DND-41 (cell line): Measurements from ENCODE around the gene MRLN.
"Not testable (repeated sequence)": the region's sequence is repeated elsewhere in the genome, so short reads cannot be mapped to it uniquely, and the experiment has no call there.

Source experiments
- ATAC-seq: fragments of 200-7000 bp; cut with Tn5 transposase; 3 replicates; pipeline ENCODE4 v1.9.1; 2021; ENCODE audit warnings: low read depth; ENCODE audit not compliant: insufficient read depth
- DNase-seq: peaks from one replicate; pipeline ENCODE4 v3.0.0-alpha.2; 2020
- H2AFZ ChIP-seq: 2 replicates; pipeline ENCODE4 v1.6.0; 2012; ENCODE audit warnings: low read depth, low read length
- H3K27ac ChIP-seq: 2 replicates; pipeline ENCODE4 v1.5.1; 2012; ENCODE audit warnings: low read length, inconsistent platforms
- H3K27me3 ChIP-seq: fragments of 200-600 bp; sonication (generic); 2 replicates; pipeline ENCODE4 v1.6.0; 2012; ENCODE audit warnings: low read length, mild to moderate bottlenecking, inconsistent platforms; ENCODE audit not compliant: insufficient read depth, poor library complexity
- H3K36me3 ChIP-seq: 2 replicates; pipeline ENCODE4 v1.5.1; 2012; ENCODE audit warnings: low read length, inconsistent platforms; ENCODE audit not compliant: insufficient read depth
- H3K4me1 ChIP-seq: 2 replicates; pipeline ENCODE4 v1.5.1; 2012; ENCODE audit warnings: mild to moderate bottlenecking, low read length; ENCODE audit not compliant: insufficient read depth
- H3K4me2 ChIP-seq: 2 replicates; pipeline ENCODE4 v1.6.0; 2012; ENCODE audit warnings: mild to moderate bottlenecking, moderate library complexity, low read length, inconsistent platforms; ENCODE audit not compliant: insufficient read depth
- H3K4me3 ChIP-seq, 2 experiments: fragments of 200-600 bp in 1 of 2; shearing (Covaris generic) in 1 of 2; 2 replicates each; pipeline ENCODE4 v1.5.1; 2012 to 2016; ENCODE audit warnings: inconsistent platforms in 2 of 2, low read length in 2 of 2, mild to moderate bottlenecking in 2 of 2, low read depth in 1 of 2, moderate library complexity in 1 of 2
- H3K79me2 ChIP-seq: 2 replicates; pipeline ENCODE4 v1.6.0; 2012; ENCODE audit warnings: low read length, inconsistent platforms; ENCODE audit not compliant: insufficient read depth
- H3K9ac ChIP-seq: 2 replicates; pipeline ENCODE4 v1.6.0; 2012; ENCODE audit warnings: low read depth, mild to moderate bottlenecking, inconsistent platforms, low read length, moderate library complexity
- H3K9me3 ChIP-seq: 2 replicates; pipeline ENCODE4 v1.5.1; 2012; ENCODE audit warnings: low read length, moderate library complexity, mild to moderate bottlenecking, inconsistent platforms; ENCODE audit not compliant: insufficient read depth, severe bottlenecking
- H4K20me1 ChIP-seq: 2 replicates; pipeline ENCODE4 v1.6.0; 2012; ENCODE audit warnings: low read length; ENCODE audit not compliant: insufficient read depth
- CTCF ChIP-seq: IDR thresholded peaks from 2 replicates; pipeline ENCODE4 v1.5.1; 2012; ENCODE audit warnings: borderline replicate concordance, low read length, moderate library complexity, mild to moderate bottlenecking; ENCODE audit not compliant: poor library complexity, severe bottlenecking; ENCODE audit errors: extremely low read depth
- EZH2 ChIP-seq: IDR thresholded peaks from 3 replicates; pipeline ENCODE4 v1.6.1; 2012; ENCODE audit warnings: borderline replicate concordance, low read depth, mild to moderate bottlenecking, moderate library complexity, low read length, inconsistent platforms; ENCODE audit not compliant: severe bottlenecking

MRLN gene

DNA sequence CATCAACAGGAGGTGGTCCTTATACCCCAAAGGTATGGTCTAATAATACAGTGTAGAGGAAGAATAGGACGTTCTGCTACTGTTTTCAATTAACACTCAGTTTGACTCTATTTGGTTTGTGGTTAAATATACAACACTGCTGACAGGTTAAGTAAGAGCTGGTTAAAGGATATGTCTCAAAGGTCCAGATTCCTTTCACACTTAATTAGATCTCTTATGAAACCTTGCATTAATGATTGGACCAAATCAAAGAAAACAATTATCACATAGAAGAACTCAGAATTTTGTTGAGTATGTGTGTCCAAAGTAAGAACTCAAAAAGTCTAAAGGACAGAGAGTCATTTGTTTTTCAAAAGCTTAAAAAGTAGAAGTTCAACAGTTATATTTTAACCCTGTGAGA is 18.0 kb downstream of the MRLN start:
- ATAC-seq = no peak
- DNase-seq = no peak
- Histone ChIP-seq H3K79me2 (no peaks in the 10 kb centered on the region), H3K4me1 (no peaks in the 10 kb centered on the region), H3K9me3 (no peaks in the 10 kb centered on the region), H3K27ac (no peak overlapping the region), H4K20me1 (no peaks in the 10 kb centered on the region), H3K27me3 (no peaks in the 10 kb centered on the region), H2AFZ (no peak overlapping the region), H3K4me3 (no peak overlapping the region), H3K36me3 (no peaks in the 10 kb centered on the region), H3K9ac (no peak overlapping the region), H3K4me2 (no peak overlapping the region)
- TF ChIP-seq CTCF (no peak), EZH2 (no peak)

GRCh38 chr10:59734014-59734462 is 19.2 kb downstream of the MRLN start:
- Histone ChIP-seq H2AFZ (no peak overlapping the region), H3K27ac (no peak overlapping the region), H3K36me3 (no peaks in the 10 kb centered on the region), H3K27me3 (no peaks in the 10 kb centered on the region), H3K9me3 (no peaks in the 10 kb centered on the region), H3K79me2 (no peaks in the 10 kb centered on the region), H3K4me2 (no peak overlapping the region), H3K9ac (no peak overlapping the region), H3K4me3 (no peak overlapping the region), H3K4me1 (no peaks in the 10 kb centered on the region), H4K20me1 (no peaks in the 10 kb centered on the region)
- no peak for TF ChIP-seq EZH2
- no peak for TF ChIP-seq CTCF
- no peak for DNase-seq
- ATAC-seq = no peak

DNA sequence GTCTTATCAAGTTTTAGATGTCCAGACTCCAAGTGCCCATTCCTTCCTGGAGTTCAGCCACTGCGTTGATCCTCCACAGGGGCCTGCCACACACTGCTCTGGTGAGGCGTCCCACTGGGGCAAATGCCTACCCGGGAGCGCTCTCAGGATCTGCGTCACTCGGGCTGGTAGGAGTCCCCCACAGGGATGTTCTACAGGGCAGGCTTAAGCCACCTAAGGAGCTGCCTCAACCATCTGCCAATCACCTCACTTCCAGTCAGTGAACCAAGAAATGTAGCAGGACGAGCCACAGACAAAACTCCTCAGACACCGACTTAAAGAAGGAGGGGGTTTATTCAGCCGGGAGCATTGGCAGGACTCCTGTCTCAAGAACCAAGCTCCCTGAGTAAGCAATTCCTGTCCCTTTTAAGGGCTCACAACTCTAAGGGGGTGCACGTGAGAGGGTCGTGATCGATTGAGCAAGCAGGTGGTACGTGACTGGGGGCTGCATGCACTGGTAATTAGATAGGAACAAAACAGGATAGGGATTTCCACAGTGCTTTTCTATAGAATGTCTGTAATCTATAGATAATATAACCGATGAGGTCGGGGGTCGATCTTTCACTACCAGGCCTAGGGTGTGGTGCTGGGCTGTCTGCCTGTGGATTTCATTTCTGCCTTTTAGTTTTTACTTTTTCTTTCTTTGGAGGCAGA is 19.8 kb downstream of the MRLN start:
- H3K27ac ChIP-seq, H3K4me3 ChIP-seq, H3K27me3 ChIP-seq, H2AFZ ChIP-seq, DNase-seq, H3K4me2 ChIP-seq, H3K4me1 ChIP-seq, H4K20me1 ChIP-seq, H3K36me3 ChIP-seq, ATAC-seq, H3K9me3 ChIP-seq, H3K79me2 ChIP-seq, H3K9ac ChIP-seq: not testable (repeated sequence)

DNA sequence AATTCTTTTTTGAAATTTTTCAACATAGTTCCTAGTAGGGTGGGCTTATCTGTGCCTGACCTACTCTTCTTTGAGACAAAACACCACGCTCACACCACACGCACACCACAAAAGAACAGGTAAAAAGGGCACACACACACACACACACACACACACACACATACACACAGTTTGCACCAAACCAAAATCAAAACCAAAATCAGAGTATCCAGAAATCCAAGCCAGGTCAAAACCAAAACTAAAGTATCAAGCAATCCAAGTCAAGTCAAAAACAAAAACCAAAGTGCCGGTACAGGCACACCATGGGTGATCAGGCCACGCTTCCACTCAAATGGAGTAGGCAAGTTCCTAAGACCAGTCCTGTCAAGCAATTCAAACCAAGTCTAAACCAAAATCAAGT is 20.4 kb downstream of the MRLN start:
- H3K4me2 ChIP-seq, ATAC-seq: not testable (repeated sequence)

DNA sequence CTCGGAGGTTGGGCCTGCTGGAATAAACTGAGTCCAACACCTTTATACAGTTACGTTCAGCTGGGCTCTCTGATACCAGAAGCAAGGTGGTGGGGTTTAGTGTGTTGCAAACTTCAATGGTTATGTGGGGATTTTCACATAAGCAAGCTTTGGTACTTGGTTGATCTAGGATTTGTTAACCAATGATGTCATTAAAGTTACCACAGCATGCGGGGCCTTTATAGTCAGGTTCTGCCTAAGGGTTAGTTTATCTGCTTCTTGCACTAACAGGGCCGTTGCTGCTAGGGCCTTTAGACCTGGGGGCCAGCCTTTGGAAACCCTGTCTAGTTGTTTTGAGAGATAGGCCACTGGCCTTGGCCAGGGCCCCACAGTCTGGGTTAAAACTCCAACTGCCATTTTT is 24.1 kb downstream of the MRLN start:
- DNase-seq, H3K9me3 ChIP-seq, H2AFZ ChIP-seq, H3K36me3 ChIP-seq, H3K4me3 ChIP-seq, H3K9ac ChIP-seq, H3K4me2 ChIP-seq, H3K27me3 ChIP-seq, ATAC-seq, H3K79me2 ChIP-seq, H4K20me1 ChIP-seq, H3K27ac ChIP-seq, H3K4me1 ChIP-seq: not testable (repeated sequence)

More for the DNA sequence above, 20.4 kb downstream of the MRLN start:
- DNase-seq, H2AFZ ChIP-seq, H3K4me3 ChIP-seq, H3K4me1 ChIP-seq, H3K27me3 ChIP-seq, H3K36me3 ChIP-seq, H3K27ac ChIP-seq, H3K9ac ChIP-seq, H3K9me3 ChIP-seq, H3K79me2 ChIP-seq, H4K20me1 ChIP-seq: not testable (repeated sequence)
